NK-92 (cell line): Measurements from ENCODE around the gene HEBP2.
"Not testable (repeated sequence)": the region's sequence is repeated elsewhere in the genome, so short reads cannot be mapped to it uniquely, and the experiment has no call there.

Source experiments
- DNase-seq: peaks from one replicate; lab custom pipeline; 2025; ENCODE audit not compliant: unreplicated experiment; lab: John Stamatoyannopoulos, UW

HEBP2 gene

DNA sequence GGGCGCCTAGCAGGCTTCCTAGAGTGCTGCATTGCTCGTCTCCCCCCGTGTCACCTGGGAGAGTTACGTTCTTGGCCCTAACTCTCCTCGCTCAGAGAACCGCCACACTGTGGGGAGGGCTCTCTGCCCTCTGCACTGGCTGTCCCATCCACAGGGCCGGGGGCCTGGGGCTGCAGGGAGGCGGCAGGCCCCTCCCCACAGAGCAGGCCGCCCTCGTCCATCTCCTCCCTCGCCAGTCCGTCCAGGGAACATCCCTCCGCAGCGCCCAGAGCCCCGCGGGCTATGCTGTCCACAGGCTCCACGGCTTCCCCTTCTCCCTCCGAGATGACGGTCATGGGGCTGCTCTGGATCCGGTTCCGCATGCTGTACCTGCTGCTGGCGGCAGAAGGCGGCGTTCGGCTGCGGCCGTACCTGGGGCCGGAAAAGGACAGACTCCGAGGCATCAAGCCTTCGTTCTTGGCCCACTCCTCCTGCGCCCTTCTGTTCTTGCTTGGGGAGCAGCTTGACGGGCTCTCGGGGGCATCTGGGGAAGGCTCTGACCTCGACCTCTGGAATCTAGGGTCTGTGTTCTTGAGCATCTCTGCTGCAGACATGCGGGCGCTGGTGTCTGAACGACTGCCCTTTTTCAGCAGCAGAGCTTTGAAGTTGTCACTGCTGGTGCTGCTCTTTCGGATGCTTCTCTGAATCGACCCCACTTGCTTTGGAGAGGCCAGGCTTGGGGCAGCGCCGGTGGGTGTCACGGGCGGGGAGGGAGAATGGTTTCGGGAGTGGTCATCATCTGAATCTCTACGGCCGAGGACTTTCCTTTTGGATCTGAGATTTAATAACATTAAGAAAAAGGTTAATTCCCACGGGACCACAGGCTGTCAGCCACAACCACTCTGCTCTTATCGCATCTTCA, 20.2 kb downstream of the HEBP2 start:
- no peak for DNase-seq

DNA sequence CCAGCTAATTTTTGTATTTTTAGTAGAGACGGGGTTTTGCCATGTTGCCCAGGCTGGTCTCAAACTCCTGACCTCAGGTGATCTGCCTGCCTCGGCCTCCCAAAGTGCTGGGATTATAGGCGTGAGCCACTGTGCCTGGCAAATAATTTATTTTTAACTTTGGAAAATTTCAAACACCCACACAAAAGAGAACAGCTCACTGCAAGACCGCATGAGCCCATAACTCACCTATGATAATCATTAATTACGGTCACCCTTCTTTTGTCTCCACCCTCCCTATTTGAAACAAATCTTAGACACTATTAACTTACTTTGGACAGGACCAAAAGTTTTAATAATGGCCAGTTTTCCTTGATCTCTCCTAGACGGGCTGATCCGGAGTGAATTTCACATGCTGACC, 21.2 kb downstream of the HEBP2 start:
- DNase-seq = not testable (repeated sequence)

DNA sequence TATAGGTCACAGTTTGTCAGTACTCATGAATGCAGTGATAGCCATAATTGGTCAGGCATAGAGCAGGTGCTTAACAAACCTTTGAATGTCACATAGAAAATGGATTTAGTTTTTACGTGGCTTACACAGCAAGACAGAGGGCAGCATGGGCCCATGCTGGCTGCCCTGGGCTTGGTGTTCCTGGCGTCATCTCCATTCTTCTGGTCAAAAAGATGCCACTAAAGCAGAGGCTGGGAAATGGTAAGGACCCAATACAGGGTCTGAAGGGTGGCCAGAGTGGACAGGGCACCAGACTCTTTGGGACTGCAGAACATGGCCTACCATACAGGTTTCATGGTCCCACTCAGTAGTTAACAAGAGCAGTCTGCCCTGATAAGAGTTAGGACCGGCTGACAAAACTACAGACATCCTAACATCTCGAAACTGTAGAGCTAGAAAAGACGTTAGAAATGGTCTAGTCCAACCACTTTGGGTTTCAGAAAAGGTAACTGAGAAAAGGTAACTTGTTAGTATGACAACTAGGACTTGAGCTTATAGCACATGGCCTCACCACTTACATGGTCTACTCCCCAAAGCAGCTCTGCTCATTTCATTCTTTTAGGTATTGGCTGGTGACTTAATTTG, 22.6 kb downstream of the HEBP2 start:
- no peak for DNase-seq

DNA sequence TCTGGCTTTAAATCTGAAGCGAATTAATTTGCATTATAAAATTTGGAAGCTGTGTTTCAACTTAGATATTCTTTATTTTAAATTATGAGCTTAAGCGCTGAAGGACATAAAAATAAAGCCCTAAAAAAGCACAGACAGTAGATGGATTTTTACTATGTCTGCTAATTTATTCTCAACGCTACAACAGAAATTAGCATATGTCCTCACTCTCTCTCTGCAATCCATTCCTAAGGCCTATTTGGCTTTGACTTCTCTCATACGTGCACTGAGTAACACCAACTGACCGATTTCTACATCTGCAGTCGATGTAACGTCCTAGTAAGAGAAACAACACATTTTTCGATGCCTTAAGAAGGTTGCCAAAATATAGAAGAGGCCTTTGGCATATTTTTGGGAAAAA, 23.7 kb downstream of the HEBP2 start:
- DNase-seq = no peak

DNA sequence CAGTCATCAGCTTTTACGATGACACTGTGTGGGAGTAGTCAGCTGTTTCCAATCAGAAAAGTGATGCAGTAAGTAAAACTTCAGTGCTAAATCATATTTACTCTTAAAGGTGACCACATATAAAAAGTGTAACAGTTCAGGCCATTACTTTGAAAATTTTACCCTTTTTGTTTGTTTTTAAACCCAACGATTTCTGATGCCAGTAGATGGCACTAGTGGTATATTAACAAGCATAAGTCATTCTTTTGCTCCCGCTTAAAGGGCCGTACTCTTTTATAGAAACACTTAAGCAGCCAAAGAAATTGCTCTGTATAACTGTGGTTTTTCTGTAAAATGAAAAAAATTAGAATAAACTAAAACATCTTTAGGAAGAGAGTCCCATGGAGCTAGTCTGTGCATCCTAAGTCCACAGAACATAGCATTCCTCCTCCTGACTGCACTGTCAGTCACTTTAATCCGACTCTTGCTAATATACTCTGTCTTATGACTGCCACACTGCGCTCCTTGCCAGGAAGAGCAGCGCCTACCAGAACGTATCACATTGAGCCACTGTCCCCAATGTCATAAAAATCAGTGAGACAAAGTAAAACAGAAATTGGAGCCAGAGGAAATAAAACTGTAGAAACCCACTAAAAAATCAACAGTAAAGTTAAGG, 25.0 kb downstream of the HEBP2 start:
- DNase-seq = no peak

DNA sequence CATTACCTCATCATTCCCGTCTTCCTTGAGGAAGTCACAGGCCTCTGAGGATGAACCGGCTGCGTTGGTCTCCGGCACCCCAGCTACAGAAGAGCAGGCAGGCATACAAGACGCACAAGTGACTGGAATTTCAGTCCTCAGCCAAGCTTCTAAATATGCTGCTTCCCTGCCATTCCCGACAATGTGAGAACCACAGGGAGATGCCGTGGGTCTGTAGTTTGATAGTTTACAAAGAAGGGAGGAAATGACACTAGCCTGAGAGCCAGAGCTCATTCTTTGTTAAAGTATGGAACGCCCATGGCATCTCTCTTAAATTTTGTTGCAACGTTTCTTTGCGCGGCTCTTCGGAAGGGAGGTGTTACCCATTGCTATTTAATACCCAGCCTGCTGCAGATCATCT, 25.7 kb downstream of the HEBP2 start:
- DNase-seq = no peak

DNA sequence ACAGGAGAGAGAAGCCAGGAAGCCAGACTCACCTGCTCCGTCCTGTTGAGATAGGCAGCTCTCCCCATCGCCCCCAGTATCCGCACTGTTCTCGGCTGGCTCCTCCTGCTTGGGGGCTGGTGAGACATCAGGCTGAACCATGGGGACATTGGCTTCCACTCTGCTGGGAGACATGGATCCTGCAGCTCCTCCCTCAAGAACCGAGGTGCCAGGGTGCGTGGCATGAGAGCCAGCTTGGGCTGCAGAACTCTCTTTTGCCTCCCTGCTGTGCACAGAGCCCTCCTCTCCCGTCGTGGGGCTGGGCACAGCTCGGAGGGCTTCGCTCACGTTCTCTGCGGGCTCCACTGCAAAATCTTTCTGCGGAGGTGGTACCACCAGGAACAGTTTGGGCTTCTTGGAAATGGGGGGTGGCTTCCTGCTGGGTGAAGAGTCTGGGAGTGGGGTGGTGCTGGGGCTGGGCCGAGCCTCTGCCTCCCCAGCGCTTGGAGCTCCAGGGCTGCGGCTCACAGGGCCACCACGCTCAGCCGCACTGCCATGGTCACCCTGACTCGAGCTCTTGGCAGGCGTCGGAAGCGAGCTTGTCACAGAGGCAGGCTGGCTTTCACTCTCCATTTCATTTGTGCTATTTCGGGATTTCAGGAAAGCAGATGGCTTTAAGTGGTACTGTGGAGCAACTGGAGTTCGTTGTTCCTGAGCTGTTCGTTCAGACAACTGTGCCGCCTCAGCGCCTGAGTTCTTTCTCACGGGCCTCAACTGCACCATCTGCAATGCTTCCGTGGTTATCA, 26.5 kb downstream of the HEBP2 start:
- DNase-seq = no peak

DNA sequence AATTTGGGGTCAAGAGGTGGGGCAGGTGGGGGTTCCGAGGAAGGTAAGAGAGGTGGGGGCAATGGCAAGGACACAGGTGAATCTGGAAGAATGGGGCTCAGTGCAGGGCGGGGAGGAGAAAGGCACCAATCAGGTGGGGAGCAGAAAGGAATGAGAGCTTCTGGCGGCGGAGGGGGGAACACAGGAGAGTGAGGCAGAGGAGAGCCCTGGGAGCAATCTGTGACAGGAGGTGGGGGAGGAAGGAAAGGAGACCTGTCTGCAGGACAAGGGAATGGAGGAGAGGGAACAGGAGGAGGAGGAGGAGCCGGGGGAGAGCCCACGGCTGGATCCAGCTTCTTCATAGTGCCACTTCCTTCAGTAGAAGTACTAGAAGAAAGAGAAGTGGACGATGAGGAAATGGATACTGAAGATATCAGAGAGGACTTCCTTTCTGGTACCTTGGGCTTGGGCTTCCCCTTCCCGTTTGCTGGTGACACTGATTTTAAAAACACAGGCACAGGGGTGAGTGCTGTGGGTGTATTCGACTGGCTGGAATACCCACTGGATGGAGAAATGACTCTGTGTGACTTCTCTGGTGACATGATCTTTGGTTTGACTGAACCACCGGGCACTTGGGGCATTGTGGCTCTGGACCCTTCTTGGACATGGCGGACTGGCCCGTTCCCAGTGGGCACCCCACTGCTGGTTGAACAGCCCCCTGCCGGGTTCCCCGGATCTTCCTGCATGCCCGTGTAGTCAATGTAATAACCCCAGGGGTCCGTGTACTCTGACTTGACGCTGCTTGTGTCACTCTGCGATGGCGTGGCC, 27.4 kb downstream of the HEBP2 start:
- no peak for DNase-seq

DNA sequence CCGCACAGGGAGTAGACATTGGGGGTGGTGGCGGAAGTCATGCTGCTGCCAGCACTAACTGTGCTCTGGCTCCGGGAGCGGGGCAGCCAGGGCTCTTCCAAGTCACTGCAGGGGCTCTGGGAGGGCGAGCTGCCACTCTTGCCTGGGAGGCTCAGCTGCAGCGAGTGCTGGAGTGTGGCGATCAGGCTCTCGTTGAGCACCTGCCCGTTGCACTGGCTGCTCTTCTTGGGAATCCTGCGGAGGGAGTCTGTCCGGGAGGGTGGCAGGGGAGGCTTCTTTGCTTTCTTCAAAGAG, 28.0 kb downstream of the HEBP2 start:
- no peak for DNase-seq

DNA sequence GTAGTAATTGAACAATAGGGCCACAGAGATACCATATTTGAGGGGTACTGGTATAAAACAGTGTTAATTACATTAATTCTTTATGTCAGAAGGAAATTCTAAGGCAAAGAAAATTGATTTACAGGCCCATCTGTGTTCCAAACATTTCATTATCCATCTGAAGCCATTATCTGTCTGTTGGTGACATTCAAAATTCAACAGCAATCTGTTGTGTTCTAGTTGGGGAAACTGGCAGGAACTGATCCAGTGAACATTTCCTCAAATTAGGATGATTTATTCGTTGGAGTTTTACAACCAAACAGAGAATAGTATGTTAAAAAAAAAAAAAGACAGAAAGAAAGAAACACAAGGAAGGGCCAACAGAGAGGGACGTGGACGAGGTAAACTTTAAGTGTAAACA, 30.1 kb downstream of the HEBP2 start:
- DNase-seq = no peak

DNA sequence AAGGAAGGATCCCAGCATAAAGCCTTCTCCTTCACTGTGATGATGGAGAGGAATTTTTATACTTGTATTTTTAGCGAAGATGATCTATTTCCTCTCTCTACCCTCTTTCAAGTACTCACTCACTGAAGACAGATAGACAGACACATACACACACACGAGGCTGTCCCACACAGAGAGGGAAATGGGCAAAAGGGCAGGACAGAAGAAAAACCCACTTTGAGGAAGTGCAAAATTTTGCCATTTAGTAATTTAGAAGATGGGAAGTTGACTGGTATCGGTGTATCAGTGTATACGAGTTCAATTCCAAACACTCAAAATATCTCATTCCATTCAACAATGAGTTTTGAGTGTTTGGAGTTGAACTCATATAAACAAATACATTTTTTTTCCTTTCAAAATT, 30.9 kb downstream of the HEBP2 start:
- DNase-seq = no peak

DNA sequence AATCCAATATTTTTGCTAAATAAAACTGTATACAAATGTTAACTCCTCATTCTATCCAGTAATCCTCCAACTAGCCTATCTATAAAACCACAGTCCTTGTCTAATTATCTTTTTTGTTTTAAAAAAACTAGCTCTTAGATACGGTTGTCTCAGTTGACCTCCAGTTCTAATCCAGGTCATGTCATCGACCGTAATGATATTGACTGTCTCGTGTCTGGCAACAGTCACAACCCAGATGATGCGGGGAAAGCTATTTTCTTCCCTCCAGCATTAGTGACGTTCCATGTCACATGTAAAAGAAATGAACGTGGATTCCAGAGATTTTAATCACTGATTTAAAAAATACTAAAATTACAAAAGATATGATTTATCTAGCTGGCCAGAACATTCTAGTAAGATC, 35.5 kb downstream of the HEBP2 start:
- no peak for DNase-seq

DNA sequence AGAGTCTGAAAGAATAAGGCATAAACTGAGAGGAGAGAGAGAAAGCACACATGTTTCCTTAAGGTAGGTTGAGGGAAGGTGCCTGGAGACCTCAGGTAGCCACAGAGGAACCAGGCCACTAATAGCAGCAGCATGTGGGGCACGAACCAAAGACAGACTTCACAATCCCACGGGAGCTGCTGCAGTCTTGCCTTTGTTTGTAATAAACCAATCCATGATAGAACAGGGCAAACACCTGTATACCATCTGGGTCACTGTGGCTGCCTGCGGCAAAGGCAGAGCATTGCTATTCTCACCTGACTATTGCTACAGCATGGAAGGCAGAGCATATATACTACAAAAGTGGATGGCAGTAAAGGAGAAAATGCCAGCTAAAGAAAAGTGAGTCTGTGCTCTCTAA, 36.3 kb downstream of the HEBP2 start:
- DNase-seq = no peak

DNA sequence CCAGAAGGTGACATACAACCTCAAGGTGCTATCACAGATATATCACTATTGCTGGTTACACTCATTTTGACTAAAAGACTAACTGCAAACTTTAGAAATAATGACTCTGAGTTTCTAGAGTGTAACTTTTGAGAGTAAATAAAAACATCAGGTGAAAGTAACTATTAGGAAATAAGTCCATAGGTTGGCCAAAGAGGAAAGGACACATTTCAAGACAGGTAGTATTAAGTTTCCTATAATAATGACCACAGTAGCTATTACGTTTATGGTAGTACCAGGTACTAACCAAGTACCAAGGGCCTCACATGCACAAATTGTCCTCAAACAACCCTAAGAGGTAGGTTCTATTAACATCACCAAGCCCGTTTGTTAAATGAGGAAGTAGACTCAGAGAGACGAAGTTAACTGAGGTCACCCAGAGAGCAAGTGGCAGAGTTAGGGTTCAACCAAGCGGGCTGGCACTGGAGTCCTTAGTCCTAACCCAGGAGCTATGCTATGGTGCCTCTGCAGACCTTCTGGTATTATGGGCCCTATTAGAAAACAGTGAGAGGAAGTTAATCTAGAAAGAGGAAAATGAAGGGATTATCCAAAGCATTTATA, 36.8 kb downstream of the HEBP2 start:
- DNase-seq = no peak

DNA sequence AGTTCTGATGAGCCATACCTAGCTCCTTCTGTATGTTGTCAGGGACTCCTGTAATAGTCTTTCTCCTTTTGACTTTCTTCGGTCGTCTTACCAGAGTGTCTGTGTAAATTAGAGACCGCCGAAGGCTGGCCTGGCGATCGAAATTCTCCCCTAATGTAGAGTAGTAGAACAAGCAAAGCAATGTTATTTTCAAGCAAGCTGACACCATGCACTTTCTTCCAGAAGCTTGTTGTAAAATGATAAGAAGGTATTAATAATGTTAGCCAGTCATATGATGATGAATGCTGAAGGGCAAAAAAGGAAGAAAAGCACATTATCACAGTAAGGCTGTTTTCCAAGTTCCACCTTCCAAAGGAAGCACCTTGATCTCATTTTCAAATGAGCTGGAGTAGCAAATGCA, 37.9 kb downstream of the HEBP2 start:
- DNase-seq = no peak

DNA sequence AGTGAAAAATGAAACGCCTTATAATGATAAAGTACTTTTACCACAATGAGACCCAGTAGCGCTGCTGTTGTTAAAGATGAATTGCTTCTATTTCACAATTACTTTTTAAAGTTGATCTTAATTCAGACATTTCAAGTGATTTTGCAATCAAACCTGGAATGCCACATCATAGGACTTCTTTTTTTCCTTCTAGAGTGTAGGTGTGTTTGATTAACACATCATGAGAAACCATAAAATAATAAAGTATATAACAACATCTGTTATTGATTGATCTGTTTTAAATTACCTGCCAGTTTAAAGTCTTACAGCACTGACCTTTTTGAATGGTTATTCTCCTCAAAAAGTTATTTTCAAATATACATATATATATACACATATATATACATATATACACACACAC, 38.6 kb downstream of the HEBP2 start:
- DNase-seq = no peak

DNA sequence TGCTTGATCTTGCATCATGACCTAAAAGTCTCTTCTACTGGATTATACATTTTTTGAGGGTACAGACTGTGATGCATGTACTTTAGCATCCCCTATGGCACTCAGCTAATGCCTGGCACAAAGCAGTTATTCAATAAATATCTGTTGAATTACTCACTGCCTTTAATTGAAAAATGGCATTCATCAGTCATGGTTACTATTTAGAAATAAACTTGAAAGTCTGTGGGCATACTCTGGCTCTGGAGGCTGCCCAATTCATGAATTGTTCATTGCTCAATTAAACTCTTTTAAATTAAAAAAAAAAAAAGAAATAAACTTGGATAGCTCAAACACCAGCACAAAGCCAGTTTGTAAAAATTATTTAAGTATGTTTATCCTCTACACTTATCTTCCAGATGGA, 40.0 kb downstream of the HEBP2 start:
- DNase-seq = no peak

DNA sequence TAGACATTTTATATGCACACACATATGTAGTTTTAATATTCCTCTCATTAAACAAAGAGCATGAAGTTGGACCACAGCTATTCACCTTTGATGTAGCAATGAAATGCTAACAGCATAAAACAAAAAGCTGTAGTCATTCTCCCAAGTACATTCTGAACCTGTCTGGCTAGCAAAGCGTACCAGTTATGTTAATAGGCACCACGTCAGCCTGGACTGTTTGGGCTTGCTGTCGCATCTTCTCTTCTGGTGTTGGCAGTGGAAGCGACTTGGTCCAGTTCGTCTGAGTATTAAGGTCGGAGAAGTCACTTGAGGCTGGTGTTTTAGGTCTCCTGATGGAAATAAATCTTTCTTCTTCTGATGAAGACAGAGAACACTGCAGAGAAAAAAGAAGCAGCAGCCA, 42.8 kb downstream of the HEBP2 start:
- no peak for DNase-seq

DNA sequence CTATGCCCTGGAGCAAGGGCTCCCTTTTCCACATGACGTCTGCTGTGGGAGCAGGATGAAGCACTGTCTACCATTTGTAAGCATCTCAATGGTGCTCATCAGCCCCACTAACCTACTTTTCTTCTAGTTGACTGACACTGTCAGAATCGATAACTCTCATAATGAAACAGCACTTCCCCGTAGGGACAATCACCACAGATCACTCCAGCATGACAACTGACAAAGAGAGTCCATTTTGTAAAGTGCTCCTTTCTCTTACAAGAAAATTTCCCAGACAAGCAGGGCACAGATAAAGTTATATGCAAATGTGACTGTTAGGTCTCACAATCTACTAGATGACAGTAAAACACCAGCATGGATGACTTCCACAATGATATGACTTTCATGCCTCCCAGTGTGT, 46.4 kb downstream of the HEBP2 start:
- DNase-seq = no peak

DNA sequence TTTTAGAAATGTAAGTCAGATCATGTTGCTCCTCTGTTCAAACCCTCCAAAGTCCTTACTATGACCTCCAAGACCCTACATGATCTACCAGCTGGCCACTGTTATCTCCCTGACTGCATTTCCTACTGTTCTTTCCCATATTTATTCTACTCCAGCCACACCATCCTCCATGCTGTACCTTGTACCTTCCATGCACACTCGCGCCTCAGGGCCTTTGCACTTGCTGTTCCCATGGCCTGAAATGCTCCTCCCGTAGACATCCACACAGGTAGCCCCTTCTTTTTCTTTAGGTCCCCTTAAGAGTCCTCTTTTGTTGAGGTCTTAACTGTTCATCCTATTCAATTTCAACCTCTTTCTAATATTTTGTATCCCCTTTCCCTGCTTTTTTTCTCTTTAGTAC, 47.0 kb downstream of the HEBP2 start:
- no peak for DNase-seq
